ENCODE measurements around the gene CTDSP2. TPM values are rescaled to one million over a fixed set of nuclear protein-coding genes. Genes with fewer than 3 reads are reported as not detected.

Gene CTDSP2
- total and polyA plus RNA-seq, 2 donors = 50.4 to 68.6 TPM

DNA sequence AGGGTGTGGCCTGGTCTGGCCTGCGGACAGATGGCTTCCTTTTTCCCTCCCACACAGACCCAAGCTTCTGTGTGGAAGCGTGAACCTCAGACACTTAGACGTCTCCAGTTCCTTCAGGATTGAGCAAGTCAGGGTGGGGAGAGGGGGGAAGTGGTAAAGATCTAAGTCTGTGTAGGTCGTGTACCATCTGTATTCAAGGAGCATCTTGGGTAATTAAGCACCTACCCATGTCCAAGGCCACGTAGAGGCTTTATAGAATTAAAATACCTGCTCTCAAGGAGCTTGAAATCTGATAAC lies 29.7 kb downstream of the CTDSP2 start:
- peaks cover 20 to 38% of the 10 kb centered on the region in 2 donors for H3K36me3 ChIP-seq (ENCODE audit: control insufficient read depth in 2 of 2, insufficient read depth in 2 of 2, low read length in 1 of 2)
- H3K27ac ChIP-seq (ENCODE audit: low read depth in 1 of 2, low read length in 1 of 2) = no peak overlapping the region
- 81% methylated on average over 5 of the region's 5 CpGs for WGBS
- H3K4me3 ChIP-seq (ENCODE audit: low read length in 2 of 2) = no peak overlapping the region
- no peaks in the 10 kb centered on the region for H3K27me3 ChIP-seq (ENCODE audit: control insufficient read depth in 2 of 2, insufficient read depth in 1 of 2, low read length in 1 of 2)
- no peak for DNase-seq (ENCODE audit: low read depth in 6 of 9, low spot score in 9 of 9)
- H3K9me3 ChIP-seq (ENCODE audit: control insufficient read depth in 2 of 2, insufficient read depth in 1 of 2, low read length in 1 of 2) = no peaks in the 10 kb centered on the region
- H3K4me1 ChIP-seq (ENCODE audit: control insufficient read depth in 2 of 2, insufficient read depth in 2 of 2, low read length in 2 of 2) = peaks cover 4 to 11% of the 10 kb centered on the region in 2 donors

DNA sequence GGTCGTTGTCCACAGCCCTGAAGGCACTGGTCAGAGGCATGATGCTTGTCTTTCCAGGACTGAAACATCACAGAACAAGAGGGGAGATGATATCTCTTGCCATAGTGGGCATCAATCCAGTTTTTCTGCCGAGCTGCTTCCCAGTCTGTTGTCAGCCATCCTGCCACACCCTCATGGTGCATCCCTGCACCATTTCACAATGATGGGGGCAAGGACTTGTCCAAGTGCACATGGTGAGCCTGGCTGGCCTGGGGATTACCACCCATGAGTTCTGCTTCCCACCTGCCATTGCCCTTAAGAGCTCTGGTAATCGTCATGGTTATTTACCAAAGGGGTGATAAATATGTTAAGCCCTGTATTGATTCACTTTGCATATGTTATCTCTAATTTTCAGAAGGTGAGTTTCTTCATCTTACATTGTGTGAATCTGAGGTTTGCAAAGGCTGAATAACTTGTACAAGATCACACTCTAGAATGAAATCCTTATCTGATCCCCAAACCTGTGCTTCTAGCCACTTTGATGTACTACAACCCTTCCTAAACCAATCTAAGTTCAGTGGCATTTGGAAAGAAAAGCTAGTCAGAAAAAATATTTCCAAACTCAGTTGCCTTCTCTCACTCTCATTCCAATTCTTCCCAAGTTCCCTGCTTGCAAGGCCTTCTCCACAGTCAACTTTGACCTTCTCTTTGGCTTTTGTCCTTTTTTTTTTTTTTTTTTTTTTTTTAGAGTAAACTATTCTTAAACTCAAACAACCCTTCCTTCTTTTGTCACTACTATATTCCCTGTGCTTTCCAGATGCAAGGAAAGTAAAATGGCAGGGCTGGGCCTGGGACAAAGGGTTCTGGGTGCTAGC lies 30.3 kb downstream of the CTDSP2 start:
- H3K4me1 ChIP-seq (ENCODE audit: control insufficient read depth in 2 of 2, insufficient read depth in 2 of 2, low read length in 2 of 2) = peaks cover 4 to 11% of the 10 kb centered on the region in 2 donors
- DNase-seq (ENCODE audit: low read depth in 6 of 9, low spot score in 9 of 9) = no peak
- H3K4me3 ChIP-seq (ENCODE audit: low read length in 2 of 2) = no peak overlapping the region
- no peaks in the 10 kb centered on the region for H3K9me3 ChIP-seq (ENCODE audit: control insufficient read depth in 2 of 2, insufficient read depth in 1 of 2, low read length in 1 of 2)
- 91% methylated on average over 3 of the region's 3 CpGs for WGBS
- no peak overlapping the region for H3K27ac ChIP-seq (ENCODE audit: low read depth in 1 of 2, low read length in 1 of 2)
- peaks cover 14 to 32% of the 10 kb centered on the region in 2 donors for H3K36me3 ChIP-seq (ENCODE audit: control insufficient read depth in 2 of 2, insufficient read depth in 2 of 2, low read length in 1 of 2)
- no peaks in the 10 kb centered on the region for H3K27me3 ChIP-seq (ENCODE audit: control insufficient read depth in 2 of 2, insufficient read depth in 1 of 2, low read length in 1 of 2)

DNA sequence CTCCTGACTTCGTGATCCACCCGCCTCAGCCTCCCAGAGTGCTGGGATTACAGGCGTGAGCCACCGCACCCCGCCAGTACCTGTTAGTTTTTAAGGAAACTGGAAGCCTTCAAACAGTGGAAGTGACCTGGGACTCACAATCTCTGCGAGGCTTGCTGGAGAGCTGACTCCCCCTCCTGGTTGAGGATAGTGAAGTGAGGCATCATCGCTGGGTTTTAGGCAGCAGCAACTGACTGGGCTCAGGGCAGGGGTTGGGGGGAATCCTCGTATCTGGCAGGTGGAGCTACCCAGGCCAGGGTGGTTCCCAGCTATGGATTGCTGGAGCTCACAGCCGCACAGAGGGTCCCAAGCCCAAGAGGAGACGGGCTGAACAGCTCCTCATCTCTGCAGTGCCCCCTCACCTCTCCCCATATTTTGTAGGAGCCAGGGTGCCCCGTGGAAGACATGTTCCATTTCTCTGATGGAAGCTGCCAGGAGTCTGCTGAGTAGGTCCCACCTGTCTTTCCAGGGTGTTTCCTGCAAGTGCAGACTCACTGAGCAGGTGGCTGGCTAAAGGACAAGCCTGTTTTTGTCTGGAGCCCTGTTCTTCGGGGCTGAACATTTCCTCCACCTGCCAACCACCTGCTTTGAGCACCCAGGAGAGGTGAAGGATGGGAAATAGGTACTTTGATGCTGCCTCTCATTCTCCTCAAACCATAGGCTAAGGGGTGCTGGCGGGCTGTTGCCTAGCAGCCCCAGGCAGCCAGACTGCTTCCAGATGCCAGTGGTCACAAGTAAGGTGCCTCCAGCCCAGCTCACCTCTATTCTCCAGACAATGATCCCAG lies 31.1 kb downstream of the CTDSP2 start:
- Histone ChIP-seq H3K4me1 (ENCODE audit: control insufficient read depth in 2 of 2, insufficient read depth in 2 of 2, low read length in 2 of 2) (peaks cover 4 to 11% of the 10 kb centered on the region in 2 donors), H3K36me3 (ENCODE audit: control insufficient read depth in 2 of 2, insufficient read depth in 2 of 2, low read length in 1 of 2) (peaks cover 14 to 26% of the 10 kb centered on the region in 2 donors), H3K4me3 (ENCODE audit: low read length in 2 of 2) (no peak overlapping the region), H3K9me3 (ENCODE audit: control insufficient read depth in 2 of 2, insufficient read depth in 1 of 2, low read length in 1 of 2) (no peaks in the 10 kb centered on the region), H3K27ac (ENCODE audit: low read depth in 1 of 2, low read length in 1 of 2) (no peak overlapping the region), H3K27me3 (ENCODE audit: control insufficient read depth in 2 of 2, insufficient read depth in 1 of 2, low read length in 1 of 2) (no peaks in the 10 kb centered on the region)
- WGBS = 94% methylated on average over 13 of the region's 13 CpGs
- no peak for DNase-seq (ENCODE audit: low read depth in 6 of 9, low spot score in 9 of 9)

DNA sequence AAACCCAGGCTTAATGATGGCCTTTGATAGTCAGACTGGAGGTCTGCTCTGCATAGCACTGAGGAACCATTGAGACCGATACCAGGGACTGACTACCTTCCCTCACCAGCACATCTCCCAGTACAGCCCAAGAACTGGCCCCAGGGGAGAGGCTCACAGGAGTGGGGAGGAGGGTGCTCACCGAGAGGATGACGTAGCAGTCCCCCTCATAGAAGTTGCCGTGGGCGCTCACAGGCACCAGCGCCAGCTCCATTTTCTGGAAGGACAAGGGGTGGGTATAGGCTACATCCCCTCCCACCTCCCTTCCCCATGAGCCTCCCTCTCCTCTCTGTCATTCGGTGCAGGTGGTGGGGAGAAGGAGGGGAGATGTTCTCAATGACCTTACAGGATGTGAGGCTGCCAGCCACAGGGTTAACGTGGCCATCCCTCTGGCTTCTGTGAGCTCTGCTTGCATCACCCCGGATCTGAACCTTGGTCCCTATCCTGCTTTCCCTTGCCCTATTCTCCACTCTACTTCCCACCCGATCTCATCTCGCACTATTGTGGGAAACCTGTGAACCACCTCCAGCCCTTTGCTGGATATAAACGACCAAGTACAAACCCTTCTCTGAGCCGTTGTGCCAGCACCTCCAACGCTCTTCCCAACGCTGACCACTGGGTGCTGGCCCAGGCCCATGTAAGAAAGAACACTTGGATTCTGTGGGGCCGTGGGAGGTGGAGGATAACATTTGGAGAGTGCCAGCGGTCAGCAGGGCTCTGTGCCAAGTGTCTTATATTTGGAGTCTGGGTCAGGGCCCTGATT lies 32.4 kb downstream of the CTDSP2 start:
- Histone ChIP-seq H3K4me3 (ENCODE audit: low read length in 2 of 2) (no peak overlapping the region), H3K27ac (ENCODE audit: low read depth in 1 of 2, low read length in 1 of 2) (no peak overlapping the region), H3K27me3 (ENCODE audit: control insufficient read depth in 2 of 2, insufficient read depth in 1 of 2, low read length in 1 of 2) (no peaks in the 10 kb centered on the region), H3K9me3 (ENCODE audit: control insufficient read depth in 2 of 2, insufficient read depth in 1 of 2, low read length in 1 of 2) (no peaks in the 10 kb centered on the region), H3K36me3 (ENCODE audit: control insufficient read depth in 2 of 2, insufficient read depth in 2 of 2, low read length in 1 of 2) (peaks cover 15 to 18% of the 10 kb centered on the region in 2 donors), H3K4me1 (ENCODE audit: control insufficient read depth in 2 of 2, insufficient read depth in 2 of 2, low read length in 2 of 2) (peaks cover 4 to 11% of the 10 kb centered on the region in 2 donors)
- WGBS = 93% methylated on average over 17 of the region's 17 CpGs
- DNase-seq (ENCODE audit: low read depth in 6 of 9, low spot score in 9 of 9) = no peak

DNA sequence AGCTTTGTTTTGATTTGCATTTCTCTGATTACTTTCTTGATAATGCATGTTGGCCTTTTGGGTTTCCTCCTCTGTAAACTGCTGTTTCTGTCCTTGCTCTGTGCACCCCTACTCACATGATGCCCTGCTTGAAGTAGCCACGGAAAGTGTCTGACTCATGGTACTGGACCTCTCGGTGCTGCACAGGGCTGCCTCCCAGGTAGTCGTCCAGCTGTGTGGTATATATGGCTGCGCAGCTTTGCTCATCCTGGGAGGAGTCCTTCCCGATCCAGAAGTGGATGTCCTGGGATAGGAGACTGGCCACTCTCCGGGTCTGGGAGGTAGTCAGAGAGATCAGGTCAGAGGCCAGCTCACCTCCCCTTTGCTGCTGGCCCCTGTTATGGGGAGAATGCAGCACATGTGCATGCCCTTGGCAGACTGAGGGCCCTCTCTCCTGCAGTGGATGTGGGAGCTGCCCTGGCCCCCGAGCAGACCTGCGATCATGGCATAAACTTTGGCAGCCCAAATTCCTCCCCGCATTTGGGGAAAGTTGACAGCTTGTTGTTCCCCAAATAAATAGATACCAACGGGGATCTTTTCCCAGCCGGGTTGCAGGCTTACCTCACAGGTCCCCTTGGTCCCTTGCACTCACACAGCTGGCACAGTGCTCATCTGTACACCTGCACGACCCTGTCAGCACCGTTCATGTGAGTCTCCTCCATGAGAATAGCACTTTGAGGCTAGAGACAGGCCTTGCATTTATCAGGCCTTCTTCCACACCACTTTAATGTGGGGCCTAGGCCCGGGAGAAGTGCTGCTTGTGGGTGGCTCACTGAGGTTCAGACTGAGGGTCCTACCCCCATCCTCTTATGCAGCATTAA lies 33.2 kb downstream of the CTDSP2 start:
- peaks cover 9 to 13% of the 10 kb centered on the region in 2 donors for H3K36me3 ChIP-seq (ENCODE audit: control insufficient read depth in 2 of 2, insufficient read depth in 2 of 2, low read length in 1 of 2)

DNA sequence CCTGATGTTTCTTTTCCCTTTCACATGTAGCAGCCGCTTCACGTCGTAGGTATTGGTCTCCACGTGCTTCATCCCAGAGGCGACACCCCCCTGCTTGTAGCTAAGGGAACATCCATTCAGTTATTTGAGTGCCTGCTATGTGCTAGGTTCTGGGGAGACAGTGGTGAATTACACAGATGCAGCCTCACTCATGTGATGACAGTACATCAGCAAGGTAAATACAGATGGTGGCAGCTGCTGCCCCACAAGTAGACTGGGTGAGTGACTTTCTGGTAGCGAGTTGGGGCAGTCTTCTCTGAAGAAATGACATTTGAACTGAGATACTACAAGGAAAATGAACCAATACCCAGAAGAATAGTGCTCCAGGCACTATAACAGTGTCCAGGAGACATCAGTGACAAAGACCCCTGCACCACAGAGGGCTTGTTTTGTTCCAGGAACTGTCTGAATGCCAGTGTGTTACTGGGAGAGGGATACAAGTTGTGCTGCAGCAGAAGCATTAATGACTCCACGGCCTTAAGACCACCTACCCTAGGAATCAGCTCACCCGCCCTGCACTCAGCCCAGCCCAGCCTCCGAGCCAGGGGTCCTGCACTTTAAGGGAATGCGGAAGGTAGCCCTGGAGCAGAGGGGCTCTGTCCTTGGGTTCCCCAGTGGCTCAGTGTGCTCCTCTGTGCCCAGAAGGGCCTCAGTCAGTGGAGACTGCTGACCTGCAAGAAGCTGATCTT lies 35.3 kb downstream of the CTDSP2 start:
- no peaks in the 10 kb centered on the region for H3K27me3 ChIP-seq (ENCODE audit: control insufficient read depth in 2 of 2, insufficient read depth in 1 of 2, low read length in 1 of 2)
- H3K9me3 ChIP-seq (ENCODE audit: control insufficient read depth in 2 of 2, insufficient read depth in 1 of 2, low read length in 1 of 2) = no peaks in the 10 kb centered on the region
- 98% methylated on average over 10 of the region's 10 CpGs for WGBS
- peaks cover 14 to 25% of the 10 kb centered on the region in 2 donors for H3K36me3 ChIP-seq (ENCODE audit: control insufficient read depth in 2 of 2, insufficient read depth in 2 of 2, low read length in 1 of 2)
- no peak overlapping the region for H3K4me3 ChIP-seq (ENCODE audit: low read length in 2 of 2)
- H3K4me1 ChIP-seq (ENCODE audit: control insufficient read depth in 2 of 2, insufficient read depth in 2 of 2, low read length in 2 of 2) = peaks cover 4 to 6% of the 10 kb centered on the region in 2 donors
- DNase-seq (ENCODE audit: low read depth in 6 of 9, low spot score in 9 of 9) = no peak
- H3K27ac ChIP-seq (ENCODE audit: low read depth in 1 of 2, low read length in 1 of 2) = no peak overlapping the region

More for the DNA sequence above, 33.2 kb downstream of the CTDSP2 start:
- no peak for DNase-seq (ENCODE audit: low read depth in 6 of 9, low spot score in 9 of 9)
- H3K27ac ChIP-seq (ENCODE audit: low read depth in 1 of 2, low read length in 1 of 2) = no peak overlapping the region
- WGBS = 95% methylated on average over 14 of the region's 14 CpGs
- no peaks in the 10 kb centered on the region for H3K27me3 ChIP-seq (ENCODE audit: control insufficient read depth in 2 of 2, insufficient read depth in 1 of 2, low read length in 1 of 2)
- no peaks in the 10 kb centered on the region for H3K9me3 ChIP-seq (ENCODE audit: control insufficient read depth in 2 of 2, insufficient read depth in 1 of 2, low read length in 1 of 2)
- no peak overlapping the region for H3K4me3 ChIP-seq (ENCODE audit: low read length in 2 of 2)
- H3K4me1 ChIP-seq (ENCODE audit: control insufficient read depth in 2 of 2, insufficient read depth in 2 of 2, low read length in 2 of 2) = peaks cover 4 to 11% of the 10 kb centered on the region in 2 donors

DNA sequence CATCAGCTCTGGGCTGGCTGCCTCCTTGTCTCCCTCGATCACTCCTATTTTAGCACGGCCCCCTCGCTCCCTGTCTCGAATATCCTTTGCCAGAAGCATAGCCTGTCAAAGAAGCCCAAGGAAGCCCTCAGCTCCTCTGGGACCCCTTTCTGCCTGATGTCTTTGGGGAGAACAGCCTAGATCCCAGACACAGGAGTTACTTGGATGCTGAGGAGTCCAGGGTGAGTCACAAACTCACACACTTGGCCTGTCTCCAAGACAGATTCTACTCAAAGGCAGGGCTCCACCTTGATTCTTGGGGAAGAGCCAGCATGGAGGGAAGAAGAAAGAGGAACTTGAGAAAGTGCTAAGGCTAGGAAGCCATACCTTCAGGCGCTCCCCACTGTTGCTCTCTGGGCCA lies 36.1 kb downstream of the CTDSP2 start:
- WGBS = 94% methylated on average over 5 of the region's 5 CpGs
- Histone ChIP-seq H3K36me3 (ENCODE audit: control insufficient read depth in 2 of 2, insufficient read depth in 2 of 2, low read length in 1 of 2) (peaks cover 12 to 25% of the 10 kb centered on the region in 2 donors), H3K27me3 (ENCODE audit: control insufficient read depth in 2 of 2, insufficient read depth in 1 of 2, low read length in 1 of 2) (no peaks in the 10 kb centered on the region), H3K4me3 (ENCODE audit: low read length in 2 of 2) (no peak overlapping the region), H3K27ac (ENCODE audit: low read depth in 1 of 2, low read length in 1 of 2) (no peak overlapping the region), H3K4me1 (ENCODE audit: control insufficient read depth in 2 of 2, insufficient read depth in 2 of 2, low read length in 2 of 2) (no peaks in the 10 kb centered on the region), H3K9me3 (ENCODE audit: control insufficient read depth in 2 of 2, insufficient read depth in 1 of 2, low read length in 1 of 2) (no peaks in the 10 kb centered on the region)
- no peak for DNase-seq (ENCODE audit: low read depth in 6 of 9, low spot score in 9 of 9)

DNA sequence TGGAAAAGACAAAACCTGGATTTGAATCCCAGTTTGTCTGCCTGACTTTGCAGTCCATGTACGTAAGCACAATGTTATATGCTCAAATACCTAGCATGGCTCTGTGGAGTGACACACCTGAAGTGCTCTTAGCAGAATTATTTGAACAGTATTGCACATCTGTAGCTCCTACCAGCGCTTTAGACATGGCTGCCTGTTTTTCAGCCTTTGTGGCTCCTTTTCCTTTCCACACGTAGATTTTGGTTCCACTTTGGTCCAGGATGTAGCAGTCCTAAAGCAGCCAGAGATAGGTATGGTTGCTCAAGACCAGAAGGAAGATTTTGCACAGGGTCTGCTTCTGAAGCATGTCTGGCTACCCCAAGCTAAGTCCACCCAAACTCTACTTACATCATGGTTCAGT lies 37.1 kb downstream of the CTDSP2 start:
- Histone ChIP-seq H3K9me3 (ENCODE audit: control insufficient read depth in 2 of 2, insufficient read depth in 1 of 2, low read length in 1 of 2) (no peaks in the 10 kb centered on the region), H3K36me3 (ENCODE audit: control insufficient read depth in 2 of 2, insufficient read depth in 2 of 2, low read length in 1 of 2) (peaks cover 10 to 25% of the 10 kb centered on the region in 2 donors), H3K27ac (ENCODE audit: low read depth in 1 of 2, low read length in 1 of 2) (no peak overlapping the region), H3K4me1 (ENCODE audit: control insufficient read depth in 2 of 2, insufficient read depth in 2 of 2, low read length in 2 of 2) (no peaks in the 10 kb centered on the region), H3K27me3 (ENCODE audit: control insufficient read depth in 2 of 2, insufficient read depth in 1 of 2, low read length in 1 of 2) (no peaks in the 10 kb centered on the region), H3K4me3 (ENCODE audit: low read length in 2 of 2) (no peak overlapping the region)
- no peak for DNase-seq (ENCODE audit: low read depth in 6 of 9, low spot score in 9 of 9)
- 98% methylated on average over 3 of the region's 3 CpGs for WGBS
